HepG2 (cell line): ENCODE results near the gene LDAH. TPM values are rescaled to one million over a fixed set of nuclear protein-coding genes. Genes with fewer than 3 reads are reported as not detected.

Source experiments
- ATAC-seq: fragments of 200-7000 bp; cut with Tn5 transposase; 3 replicates; pipeline ENCODE4 v1.9.1; 2020; ENCODE audit warnings: mild to moderate bottlenecking, moderate library complexity
- BruUV-seq: library from RNA; stranded (reverse); fragments of 400-500 nt; replicated peaks from 2 replicates; lab custom pipeline; 2021; lab: Mats Ljungman, UMichigan
- CTCF ChIA-PET: fragments of 300-600 bp; formaldehyde crosslinking; extraction: SDS; loops from one replicate; lab custom pipeline; 2021; ENCODE audit warnings: low total read pairs, inconsistent platforms, low intra/inter-chr PET ratio; lab: Yijun Ruan, JAX
- POLR2A ChIA-PET: fragments of 350-600 bp; sonication (Branson Sonifier 250); formaldehyde crosslinking; loops from one replicate; lab custom pipeline; 2020; ENCODE audit warnings: antibody characterized with exemption, inconsistent platforms; lab: Yijun Ruan, JAX
- DNase-seq: peaks from one replicate; pipeline ENCODE4 v3.0.0-alpha.2; 2015; ENCODE audit warnings: low spot score
- FAIRE-seq: peaks from 3 replicates; lab custom pipeline; 2011; peaks lifted over from hg19 to GRCh38; lab: Jason Lieb, UNC
- H2AFZ ChIP-seq: one replicate; pipeline ENCODE4 v1.6.1; 2011; ENCODE audit warnings: low read length, inconsistent platforms
- H3K27ac ChIP-seq: fragments of 300-600 bp; 3 replicates; pipeline ENCODE4 v1.8.0; 2011; ENCODE audit warnings: mixed run types, mild to moderate bottlenecking, mixed read lengths, low read length, inconsistent platforms; ENCODE audit not compliant: insufficient read depth; ENCODE audit errors: extremely low read length
- H3K27me3 ChIP-seq, 2 experiments: fragments of 200-600 bp in 1 of 2; 2 replicates in 1 of 2; 3 replicates in 1 of 2; pipeline versions ENCODE4 v1.6.0 to v1.8.0; 2011; ENCODE audit warnings: low read length in 2 of 2, mild to moderate bottlenecking in 2 of 2, moderate library complexity in 2 of 2, inconsistent platforms in 1 of 2; ENCODE audit not compliant: insufficient read depth in 2 of 2, control insufficient read depth in 1 of 2
- H3K36me3 ChIP-seq, 2 experiments: fragments of 200-600 bp in 1 of 2; replicated peaks in 1 of 2; 2 replicates in 1 of 2; 3 replicates in 1 of 2; pipeline versions ENCODE4 v1.5.1 to v1.8.0; 2011; ENCODE audit warnings: low read length in 2 of 2, inconsistent platforms in 1 of 2; ENCODE audit not compliant: insufficient read depth in 2 of 2, control insufficient read depth in 1 of 2
- H3K4me1 ChIP-seq: 2 replicates; pipeline ENCODE4 v1.5.1; 2012; ENCODE audit warnings: low read length, inconsistent platforms; ENCODE audit not compliant: insufficient read depth
- H3K4me2 ChIP-seq: 2 replicates; pipeline ENCODE4 v1.6.0; 2011; ENCODE audit warnings: low read depth, low read length, inconsistent platforms
- H3K4me3 ChIP-seq, 3 experiments: fragments of 200-600 bp in 1 of 3; sonication (generic), shearing (Covaris generic) in 1 of 3; replicated peaks in 1 of 3; 2 replicates each; pipeline ENCODE4 v1.5.1; 2011 to 2016; ENCODE audit warnings: low read length in 3 of 3, inconsistent platforms in 2 of 3, low read depth in 2 of 3, mild to moderate bottlenecking in 2 of 3, control low read depth in 1 of 3, mixed read lengths in 1 of 3; ENCODE audit not compliant: insufficient read depth in 1 of 3
- H3K79me2 ChIP-seq: one replicate; pipeline ENCODE4 v1.6.1; 2011; ENCODE audit warnings: low read length, inconsistent platforms; ENCODE audit not compliant: insufficient read depth
- H3K9ac ChIP-seq: 2 replicates; pipeline ENCODE4 v1.6.0; 2011; ENCODE audit warnings: mild to moderate bottlenecking, low read depth, low read length, inconsistent platforms; ENCODE audit not compliant: insufficient read depth
- H3K9me3 ChIP-seq: 2 replicates; pipeline ENCODE4 v1.5.1; 2012; ENCODE audit warnings: mild to moderate bottlenecking, low read length
- H4K20me1 ChIP-seq: 2 replicates; pipeline ENCODE4 v1.6.0; 2011; ENCODE audit warnings: inconsistent platforms, mild to moderate bottlenecking, low read length, moderate library complexity; ENCODE audit not compliant: insufficient read depth
- CTCF ChIP-seq: sonication (generic); formaldehyde crosslinking; IDR thresholded peaks from 2 replicates; pipeline ENCODE4 v1.5.0; 2020; ENCODE audit warnings: mild to moderate bottlenecking, missing genetic modification reagents, moderate library complexity
- DMTF1 ChIP-seq: sonication (generic); formaldehyde crosslinking; IDR thresholded peaks from 2 replicates; pipeline ENCODE4 v1.4.0; 2020; ENCODE audit warnings: mild to moderate bottlenecking, missing genetic modification reagents
- EHMT2 ChIP-seq: fragments of 200-600 bp; sonication (generic); IDR thresholded peaks from 2 replicates; pipeline ENCODE4 v1.7.0; 2017; ENCODE audit warnings: antibody characterized with exemption, low read depth, low read length, borderline replicate concordance
- NAIF1 ChIP-seq: sonication (generic); formaldehyde crosslinking; IDR thresholded peaks from 2 replicates; pipeline ENCODE4 v1.5.0; 2020; ENCODE audit warnings: mild to moderate bottlenecking, missing genetic modification reagents, borderline replicate concordance
- STAG1 ChIP-seq: sonication (generic); formaldehyde crosslinking; IDR thresholded peaks from 2 replicates; pipeline ENCODE4 v1.4.0; 2020; ENCODE audit warnings: missing genetic modification reagents
- TGIF2 ChIP-seq: IDR thresholded peaks from 2 replicates; pipeline ENCODE4 v1.6.1; 2016; ENCODE audit warnings: control low read depth, missing compliant biosample characterization
- ZNF263 ChIP-seq: sonication (generic); formaldehyde crosslinking; IDR thresholded peaks from 2 replicates; pipeline ENCODE4 v1.4.0; 2020; ENCODE audit warnings: missing genetic modification reagents
- ZNF496 ChIP-seq: sonication (generic); formaldehyde crosslinking; IDR thresholded peaks from 2 replicates; pipeline ENCODE4 v1.8.1; 2023; ENCODE audit warnings: mild to moderate bottlenecking, moderate library complexity, missing genetic modification reagents; ENCODE audit not compliant: insufficient replicate concordance
- in situ Hi-C: cut with HindIII; loops from 2 replicates; pipeline ENCODE4 v1.10.0; 2017; ENCODE audit warnings: low pct_unique_long_range_greater_than_20kb; ENCODE audit not compliant: extremely low pct_ligation_motif_present
- intact Hi-C: fragments of 100-400 bp; cut with micrococcal nuclease; formaldehyde crosslinking; loops from one replicate; pipeline ENCODE4 v1.10.0; 2022; ENCODE audit not compliant: unreplicated experiment
- polyA plus RNA-seq, 8 experiments: library from polyadenylated mRNA; depleted of rRNA in 3 of 8; stranded (reverse) in 7 of 8; unstranded in 1 of 8; fragments of >200 nt; fragmentation: Illumina TruSeq in 4 of 8; extraction: Trizol in 4 of 8; gene quantifications; 2 replicates each; pipeline versions ENCODE4 v1.2.1 to v1.2.3, GENCODE V29; 2011 to 2016; ENCODE audit warnings: low read depth in 4 of 8, missing spikeins in 1 of 8, mixed read lengths in 1 of 8; ENCODE audit not compliant: insufficient read depth in 1 of 8
- total RNA-seq, 5 experiments: library from RNA; depleted of rRNA; stranded (reverse); fragments of >200 nt; fragmentation: Illumina TruSeq; extraction: Trizol; gene quantifications; 2 replicates each; pipeline ENCODE4 v1.2.3, GENCODE V29; 2016; ENCODE audit warnings: low read depth in 1 of 5
- TF ChIP-seq, protein P1 (sequence below): IDR thresholded peaks from 2 replicates; pipeline ENCODE4 v1.6.1; 2016; ENCODE audit warnings: missing biosample characterization, missing genetic modification reagents, low read depth
- TF ChIP-seq, protein P2 (sequence below): sonication (generic); formaldehyde crosslinking; IDR thresholded peaks from 2 replicates; pipeline ENCODE4 v1.5.0; 2020; ENCODE audit warnings: missing genetic modification reagents, mild to moderate bottlenecking, borderline replicate concordance
- TF ChIP-seq, protein P3 (sequence below): sonication (generic); formaldehyde crosslinking; IDR thresholded peaks from 2 replicates; pipeline ENCODE4; 2020; ENCODE audit warnings: missing genetic modification reagents, mild to moderate bottlenecking, borderline replicate concordance

The LDAH gene
- total and polyA plus RNA-seq, 2 of the 13 experiments (the other 11 are each of a cell fraction or from before 2014, with no cell fraction given) = 28.8 to 46.2 TPM

- Histone ChIP-seq H3K36me3 (peaks cover 4 to 19% of the 10 kb centered on the region in 2 experiments; a peak in 3 of 5 replicates), H2AFZ (no peak overlapping the region), H4K20me1 (no peaks in the 10 kb centered on the region), H3K9ac (no peak overlapping the region), H3K4me3 (no peak overlapping the region), H3K79me2 (no peaks in the 10 kb centered on the region), H3K27ac (no peak overlapping the region), H3K27me3 (no peaks in the 10 kb centered on the region), H3K4me2 (no peak overlapping the region), H3K9me3 (peaks cover 6% of the 10 kb centered on the region; the same call in 1 of the 2 replicates), H3K4me1 (peaks cover 11% of the 10 kb centered on the region)
- FAIRE-seq (no peak), DNase-seq (no peak), ATAC-seq (peak; percentile 36; the same call in 2 of the 3 replicates)
- BruUV-seq = no TSS peak
- TF ChIP-seq, protein P1, sequence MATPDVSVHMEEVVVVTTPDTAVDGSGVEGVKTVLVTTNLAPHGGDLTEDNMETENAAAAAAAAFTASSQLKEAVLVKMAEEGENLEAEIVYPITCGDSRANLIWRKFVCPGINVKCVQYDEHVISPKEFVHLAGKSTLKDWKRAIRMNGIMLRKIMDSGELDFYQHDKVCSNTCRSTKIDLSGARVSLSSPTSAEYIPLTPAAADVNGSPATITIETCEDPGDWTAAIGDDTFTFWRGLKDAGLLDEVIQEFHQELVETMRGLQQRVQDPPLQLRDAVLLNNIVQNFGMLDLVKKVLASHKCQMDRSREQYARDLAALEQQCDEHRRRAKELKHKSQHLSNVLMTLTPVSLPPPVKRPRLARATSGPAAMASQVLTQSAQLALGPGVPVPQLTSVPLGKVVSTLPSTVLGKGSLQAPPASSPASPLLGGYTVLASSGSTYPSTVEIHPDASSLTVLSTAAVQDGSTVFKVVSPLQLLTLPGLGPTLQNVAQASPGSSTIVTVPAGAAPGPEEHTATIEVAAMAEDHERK (CRISPR knock-in tag) = no peak
- no peak for TF ChIP-seq DMTF1 (CRISPR knock-in tag)
- TF ChIP-seq ZNF496 = no peak
- TF ChIP-seq STAG1 (CRISPR knock-in tag) = peak; percentile 45
- no peak for TF ChIP-seq TGIF2 (CRISPR knock-in tag)
- TF ChIP-seq, protein P2, sequence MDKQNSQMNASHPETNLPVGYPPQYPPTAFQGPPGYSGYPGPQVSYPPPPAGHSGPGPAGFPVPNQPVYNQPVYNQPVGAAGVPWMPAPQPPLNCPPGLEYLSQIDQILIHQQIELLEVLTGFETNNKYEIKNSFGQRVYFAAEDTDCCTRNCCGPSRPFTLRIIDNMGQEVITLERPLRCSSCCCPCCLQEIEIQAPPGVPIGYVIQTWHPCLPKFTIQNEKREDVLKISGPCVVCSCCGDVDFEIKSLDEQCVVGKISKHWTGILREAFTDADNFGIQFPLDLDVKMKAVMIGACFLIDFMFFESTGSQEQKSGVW (CRISPR knock-in tag) = no peak
- TF ChIP-seq ZNF263 (CRISPR knock-in tag) = no peak
- TF ChIP-seq CTCF = peak; percentile 26; the same call in 1 of the 2 replicates
- no peak for TF ChIP-seq EHMT2
- TF ChIP-seq, protein P3, sequence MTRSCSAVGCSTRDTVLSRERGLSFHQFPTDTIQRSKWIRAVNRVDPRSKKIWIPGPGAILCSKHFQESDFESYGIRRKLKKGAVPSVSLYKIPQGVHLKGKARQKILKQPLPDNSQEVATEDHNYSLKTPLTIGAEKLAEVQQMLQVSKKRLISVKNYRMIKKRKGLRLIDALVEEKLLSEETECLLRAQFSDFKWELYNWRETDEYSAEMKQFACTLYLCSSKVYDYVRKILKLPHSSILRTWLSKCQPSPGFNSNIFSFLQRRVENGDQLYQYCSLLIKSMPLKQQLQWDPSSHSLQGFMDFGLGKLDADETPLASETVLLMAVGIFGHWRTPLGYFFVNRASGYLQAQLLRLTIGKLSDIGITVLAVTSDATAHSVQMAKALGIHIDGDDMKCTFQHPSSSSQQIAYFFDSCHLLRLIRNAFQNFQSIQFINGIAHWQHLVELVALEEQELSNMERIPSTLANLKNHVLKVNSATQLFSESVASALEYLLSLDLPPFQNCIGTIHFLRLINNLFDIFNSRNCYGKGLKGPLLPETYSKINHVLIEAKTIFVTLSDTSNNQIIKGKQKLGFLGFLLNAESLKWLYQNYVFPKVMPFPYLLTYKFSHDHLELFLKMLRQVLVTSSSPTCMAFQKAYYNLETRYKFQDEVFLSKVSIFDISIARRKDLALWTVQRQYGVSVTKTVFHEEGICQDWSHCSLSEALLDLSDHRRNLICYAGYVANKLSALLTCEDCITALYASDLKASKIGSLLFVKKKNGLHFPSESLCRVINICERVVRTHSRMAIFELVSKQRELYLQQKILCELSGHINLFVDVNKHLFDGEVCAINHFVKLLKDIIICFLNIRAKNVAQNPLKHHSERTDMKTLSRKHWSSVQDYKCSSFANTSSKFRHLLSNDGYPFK = no peak
- TF ChIP-seq NAIF1 = no peak
- POLR2A ChIA-PET = no interaction called here
- intact Hi-C loops (loop anchor here (5.0 kb wide), 1 partner anchor 78 kb away; no protein-coding TSS in a partner anchor), in situ Hi-C loops (no loop called here)
- CTCF ChIA-PET = interaction anchor here (1.2 to 1.5 kb wide), 2 partner anchors 73 to 94 kb away, joined by 3 read pairs; no protein-coding TSS in a partner anchor
Observed at GRCh38 chr2:20755132-20755800, 67.6 kb downstream of the LDAH start.
